Measurements from ENCODE around the gene BNC2. TPM values are rescaled to one million over a fixed set of nuclear protein-coding genes. Genes with fewer than 3 reads are reported as not detected.

Gene BNC2
- total RNA-seq, 4 donors from 2014 or later: 17.2 to 26.7 (median 20.1) TPM

DNA sequence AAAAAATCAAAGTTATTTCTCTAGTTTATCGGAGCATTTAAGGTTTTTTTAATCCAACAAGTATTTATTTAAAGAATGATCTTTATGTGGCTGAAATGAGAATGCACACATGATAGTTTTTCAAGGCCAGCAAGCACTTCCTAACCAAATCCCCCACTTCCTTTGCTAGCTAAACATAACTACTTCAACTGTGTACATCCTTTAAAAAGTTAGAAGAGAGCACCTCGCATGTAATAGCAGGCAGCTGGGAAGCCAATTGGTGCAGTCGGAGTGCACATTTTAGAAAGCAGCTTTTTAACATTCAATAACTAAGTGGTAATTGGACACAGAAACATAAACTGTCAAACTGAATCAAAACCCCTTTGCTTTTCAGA is 245.7 kb downstream of the BNC2 start:
- TF ChIP-seq, protein P1, sequence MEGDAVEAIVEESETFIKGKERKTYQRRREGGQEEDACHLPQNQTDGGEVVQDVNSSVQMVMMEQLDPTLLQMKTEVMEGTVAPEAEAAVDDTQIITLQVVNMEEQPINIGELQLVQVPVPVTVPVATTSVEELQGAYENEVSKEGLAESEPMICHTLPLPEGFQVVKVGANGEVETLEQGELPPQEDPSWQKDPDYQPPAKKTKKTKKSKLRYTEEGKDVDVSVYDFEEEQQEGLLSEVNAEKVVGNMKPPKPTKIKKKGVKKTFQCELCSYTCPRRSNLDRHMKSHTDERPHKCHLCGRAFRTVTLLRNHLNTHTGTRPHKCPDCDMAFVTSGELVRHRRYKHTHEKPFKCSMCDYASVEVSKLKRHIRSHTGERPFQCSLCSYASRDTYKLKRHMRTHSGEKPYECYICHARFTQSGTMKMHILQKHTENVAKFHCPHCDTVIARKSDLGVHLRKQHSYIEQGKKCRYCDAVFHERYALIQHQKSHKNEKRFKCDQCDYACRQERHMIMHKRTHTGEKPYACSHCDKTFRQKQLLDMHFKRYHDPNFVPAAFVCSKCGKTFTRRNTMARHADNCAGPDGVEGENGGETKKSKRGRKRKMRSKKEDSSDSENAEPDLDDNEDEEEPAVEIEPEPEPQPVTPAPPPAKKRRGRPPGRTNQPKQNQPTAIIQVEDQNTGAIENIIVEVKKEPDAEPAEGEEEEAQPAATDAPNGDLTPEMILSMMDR (IDR thresholded peaks at IDR 0.05; ENCODE audit: low read depth): no peak

DNA sequence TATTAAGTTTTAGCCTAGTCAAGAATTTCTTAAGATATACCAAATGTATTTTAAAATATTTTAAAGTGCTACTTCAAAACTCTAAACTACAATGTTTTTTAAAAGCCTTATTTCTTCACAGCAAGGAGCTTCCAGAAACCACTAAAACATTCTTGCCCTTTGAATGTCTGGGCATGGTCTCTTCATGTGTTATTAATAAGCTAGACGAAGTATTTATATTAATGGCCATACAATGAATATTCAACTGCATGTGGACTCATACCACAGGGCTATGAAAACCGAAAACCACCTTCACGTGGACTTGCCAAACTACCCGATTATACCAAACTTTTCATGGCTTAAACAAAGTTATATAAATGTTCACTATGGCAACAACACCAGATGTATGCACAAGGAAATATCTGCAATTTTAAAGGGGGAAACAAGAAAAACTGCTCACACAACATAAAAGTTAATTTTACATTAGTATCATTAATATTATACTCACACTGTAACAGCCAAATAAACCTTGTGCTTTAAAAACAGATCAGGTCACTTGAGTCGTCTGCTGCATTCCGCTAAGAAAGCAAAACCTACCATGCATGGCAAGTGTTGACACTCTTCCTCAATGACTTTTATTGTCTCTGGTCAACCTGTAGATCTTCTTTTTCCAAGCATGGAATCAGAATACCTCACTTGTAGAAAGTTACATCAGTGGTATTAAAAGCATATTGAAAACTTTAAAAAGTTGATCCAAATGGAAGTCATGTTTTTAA is 246.3 kb downstream of the BNC2 start:
- TF ChIP-seq, protein P1 (IDR thresholded peaks at IDR 0.05; ENCODE audit: low read depth): no peak

DNA sequence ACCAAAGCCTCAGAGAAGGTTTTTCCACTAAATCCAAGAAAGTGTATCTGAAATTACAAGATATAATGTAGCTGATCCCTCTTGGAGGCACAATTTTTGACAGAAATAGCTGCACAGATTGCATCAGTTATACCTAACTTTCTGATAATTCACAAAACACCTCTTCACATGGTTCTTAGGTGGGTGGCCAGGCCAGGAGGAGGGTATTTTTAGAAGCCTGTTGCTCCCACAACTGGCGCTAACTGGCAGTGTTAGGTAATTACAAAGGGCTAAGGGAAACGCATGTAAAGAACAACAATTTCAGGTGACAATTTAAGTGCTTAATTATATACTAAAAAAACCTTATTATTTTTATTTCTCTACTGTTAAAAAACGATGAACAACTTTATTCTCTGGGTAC is 247.9 kb downstream of the BNC2 start:
- TF ChIP-seq, protein P1 (IDR thresholded peaks at IDR 0.05; ENCODE audit: low read depth): no peak

DNA sequence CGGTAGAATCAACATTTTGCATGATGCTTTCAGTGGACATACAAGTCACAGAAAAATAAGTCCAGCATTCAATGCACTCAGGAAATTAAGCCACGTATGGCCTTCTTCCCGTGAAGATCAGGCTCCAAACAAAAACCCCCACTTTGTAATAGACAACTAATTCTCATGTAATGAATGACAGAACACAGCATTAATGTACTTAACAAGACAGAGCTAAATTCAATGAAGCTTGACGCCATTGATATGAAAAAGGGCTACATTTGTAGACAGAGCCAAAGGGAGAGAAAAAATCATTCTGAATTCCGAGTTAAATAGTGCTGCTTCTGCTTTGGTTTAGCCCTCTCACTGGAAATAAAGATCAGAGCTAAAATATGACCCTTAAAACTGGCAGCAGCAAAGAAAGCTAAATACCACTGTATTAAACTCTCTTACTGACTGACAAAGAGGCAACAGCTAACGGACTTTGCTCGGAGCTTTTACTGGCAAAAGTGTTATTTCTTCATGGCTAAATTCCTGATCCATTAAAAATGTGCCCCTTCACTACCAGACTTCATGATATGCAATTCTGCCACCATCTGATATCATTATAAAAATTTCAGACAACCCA is 250.5 kb downstream of the BNC2 start:
- TF ChIP-seq, protein P1 (IDR thresholded peaks at IDR 0.05; ENCODE audit: low read depth): no peak

DNA sequence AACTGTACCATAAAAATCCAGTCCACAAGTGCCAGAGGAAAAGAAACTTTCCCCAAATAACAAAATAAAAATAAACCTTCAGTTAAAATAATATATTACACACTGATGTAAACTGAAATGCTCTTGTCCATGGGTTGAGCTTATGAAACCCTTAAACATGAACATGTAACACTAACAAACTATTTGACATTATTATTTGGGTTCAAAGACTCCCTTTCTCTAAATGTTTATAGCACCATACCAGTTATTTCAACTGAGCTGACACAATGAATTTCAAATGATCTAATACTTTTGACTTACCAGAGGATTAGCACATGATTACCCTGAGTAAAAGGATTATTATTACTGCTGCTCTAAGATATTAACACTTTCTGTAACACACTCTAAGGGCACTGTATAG is 251.1 kb downstream of the BNC2 start:
- TF ChIP-seq, protein P1 (IDR thresholded peaks at IDR 0.05; ENCODE audit: low read depth): no peak

DNA sequence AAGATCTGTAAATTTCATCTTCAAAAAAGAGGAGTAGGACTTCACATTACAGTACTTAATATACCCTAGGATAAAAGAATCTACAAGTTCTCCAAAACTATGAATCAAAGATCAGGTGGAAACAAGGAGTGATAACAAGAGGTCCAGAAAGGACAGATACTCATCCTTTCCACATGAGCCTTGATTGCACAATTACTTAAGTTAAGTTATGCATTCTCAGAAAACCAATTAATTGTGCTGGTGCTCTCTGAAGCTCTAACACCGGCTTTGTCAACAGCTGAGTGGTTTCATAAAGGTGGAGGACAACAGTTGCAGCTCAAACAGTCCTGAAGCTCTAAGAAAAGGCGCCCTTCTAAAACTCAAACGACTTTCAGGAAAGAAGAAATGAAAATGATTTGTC is 251.9 kb downstream of the BNC2 start:
- TF ChIP-seq, protein P1 (IDR thresholded peaks at IDR 0.05; ENCODE audit: low read depth): no peak

DNA sequence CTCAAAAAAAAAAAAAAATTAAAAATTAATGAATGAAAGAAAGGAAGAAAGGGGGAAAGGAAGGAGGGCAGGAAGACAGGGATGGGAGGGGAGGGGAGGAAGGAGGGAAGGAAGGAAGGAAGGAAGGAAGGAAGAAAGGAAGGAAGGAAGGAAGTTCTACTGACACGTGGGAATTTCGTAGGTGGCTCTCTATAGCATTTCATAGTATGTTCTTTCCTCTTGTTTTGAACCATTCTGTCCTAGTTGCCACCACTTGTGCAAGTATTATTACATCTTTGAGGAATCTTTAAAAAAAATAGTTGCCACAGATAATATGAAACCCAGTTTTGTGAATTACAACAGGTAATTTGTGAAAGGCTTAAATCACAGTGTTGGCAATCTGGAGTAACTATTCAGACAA is 253.8 kb downstream of the BNC2 start:
- TF ChIP-seq, protein P1 (IDR thresholded peaks at IDR 0.05; ENCODE audit: low read depth): no peak

All from subcutaneous adipose tissue (tissue), 4 donors.